Stimulated activated effector memory CD8-positive, alpha-beta T cell treated with anti-CD3 and anti-CD28 coated beads, Interleukin-12 subunit alpha, Interleukin-12 subunit beta, amount 100 ng/mL, for 72 hours (primary cell): ENCODE results near the gene DHX16.
A peak's percentile ranks its signal among the peaks of the same experiment; 100 is the strongest.
"Not testable (repeated sequence)": the region's sequence is repeated elsewhere in the genome, so short reads cannot be mapped to it uniquely, and the experiment has no call there.

Experiments used
- ATAC-seq: fragments of 150-1000 bp; cut with Tn5 transposase; 2 replicates; pipeline ENCODE4 v1.10.0; 2021
- DNase-seq, 2 donors: peaks; one replicate each; pipeline ENCODE4 v3.0.0; 2021 to 2022; ENCODE audit warnings: low spot score in 2 of 2
- H3K27ac Mint-ChIP-seq: one replicate; pipeline ENCODE4 v1.8.0; 2022; ENCODE audit warnings: mild to moderate bottlenecking, mixed read lengths
- H3K36me3 Mint-ChIP-seq: one replicate; pipeline ENCODE4 v1.8.0; 2022; ENCODE audit warnings: mild to moderate bottlenecking, mixed read lengths
- H3K4me1 Mint-ChIP-seq: one replicate; pipeline ENCODE4 v1.8.0; 2022; ENCODE audit warnings: mixed read lengths
- H3K4me3 Mint-ChIP-seq: one replicate; pipeline ENCODE4 v1.8.0; 2022; ENCODE audit warnings: mild to moderate bottlenecking, mixed read lengths
- H3K9me3 Mint-ChIP-seq: one replicate; pipeline ENCODE4 v1.8.0; 2022; ENCODE audit warnings: mixed read lengths

The DHX16 gene

GRCh38 chr6:30672445-30673253 lies at the start of gene DHX16:
Gene DHX16 (minus strand): TSS chr6:30673006. CDS start chr6:30672841, 165 bp downstream.
- Mint-ChIP-seq H3K9me3 (no peaks in the 10 kb centered on the region), H3K36me3 (peaks cover 77% of the 10 kb centered on the region), H3K4me1 (peaks cover 33% of the 10 kb centered on the region), H3K4me3 (peak within 1 kb of the TSS; percentile 85), H3K27ac (peak within 1 kb of the TSS; percentile 89)
- ATAC-seq (peak; percentile 88), DNase-seq (peak; percentile 81 to 96)

DNA sequence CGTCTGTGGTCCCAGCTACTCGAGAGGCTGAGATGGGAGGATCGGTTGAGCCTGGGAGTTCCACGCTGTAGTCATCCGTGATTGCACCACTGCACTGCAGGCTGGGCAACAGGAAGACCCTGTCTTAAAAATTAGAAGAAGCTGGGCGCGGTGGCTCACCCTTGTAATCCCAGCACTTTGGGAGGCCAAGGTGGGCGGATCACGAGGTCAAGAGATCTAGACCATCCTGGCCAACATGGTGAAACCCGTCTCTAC lies 49.1 kb upstream of the DHX16 start:
- H3K4me3 Mint-ChIP-seq: peak overlapping the region; percentile 94
- not testable (repeated sequence) for ATAC-seq
- peaks cover 82% of the 10 kb centered on the region for H3K36me3 Mint-ChIP-seq

DNA sequence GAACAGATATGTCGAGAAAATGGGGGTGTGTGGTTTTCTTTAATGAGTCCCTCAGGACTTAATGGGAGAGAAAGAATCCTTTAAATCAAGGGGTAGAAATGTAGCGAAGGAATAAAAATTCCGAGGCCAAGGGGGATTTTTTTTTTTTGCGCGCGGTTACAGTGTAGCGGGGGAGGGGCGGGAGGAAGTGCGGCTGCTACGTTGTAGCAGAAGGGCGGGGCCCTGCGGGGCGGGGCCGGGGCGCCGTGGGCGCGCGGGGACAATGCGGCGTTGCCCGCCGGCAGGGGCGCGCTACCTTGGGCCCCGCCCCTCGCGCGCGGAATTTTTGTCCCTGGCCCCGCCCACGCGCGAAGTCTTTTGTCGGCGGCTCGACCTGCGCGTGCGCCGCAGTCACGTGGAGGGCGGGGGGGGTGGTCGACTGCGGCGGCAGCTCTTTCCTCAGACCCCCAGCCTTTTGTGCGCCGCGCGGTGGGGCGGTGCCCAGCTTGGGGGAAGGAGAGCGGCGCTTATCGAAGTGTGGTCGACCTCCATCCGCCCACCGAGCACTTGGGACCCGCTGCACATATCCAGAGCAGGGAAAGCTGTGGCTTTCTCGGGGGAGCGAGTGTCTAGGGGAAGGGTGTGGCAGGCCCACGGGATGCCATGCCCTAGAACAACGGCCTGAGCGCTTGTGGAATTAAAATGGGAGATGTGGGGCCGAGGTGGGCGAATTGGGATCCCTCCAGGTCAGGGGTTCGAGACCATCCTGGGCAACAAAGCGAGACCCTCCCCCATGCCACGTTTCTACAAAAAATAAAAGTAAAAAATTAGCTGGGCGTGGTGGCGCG lies 48.6 kb upstream of the DHX16 start:
- ATAC-seq: peak; percentile 48
- Mint-ChIP-seq H3K27ac (peak overlapping the region; percentile 96), H3K4me3 (peak overlapping the region; percentile 94), H3K4me1 (peaks cover 72% of the 10 kb centered on the region), H3K9me3 (no peaks in the 10 kb centered on the region), H3K36me3 (peaks cover 82% of the 10 kb centered on the region)
- DNase-seq: peak; percentile 95 to 97

More for the DNA sequence above, 49.1 kb upstream of the DHX16 start:
- Mint-ChIP-seq H3K4me1 (peaks cover 67% of the 10 kb centered on the region), H3K27ac (peak overlapping the region; percentile 96)
- not testable (repeated sequence) for H3K9me3 Mint-ChIP-seq, DNase-seq

DNA sequence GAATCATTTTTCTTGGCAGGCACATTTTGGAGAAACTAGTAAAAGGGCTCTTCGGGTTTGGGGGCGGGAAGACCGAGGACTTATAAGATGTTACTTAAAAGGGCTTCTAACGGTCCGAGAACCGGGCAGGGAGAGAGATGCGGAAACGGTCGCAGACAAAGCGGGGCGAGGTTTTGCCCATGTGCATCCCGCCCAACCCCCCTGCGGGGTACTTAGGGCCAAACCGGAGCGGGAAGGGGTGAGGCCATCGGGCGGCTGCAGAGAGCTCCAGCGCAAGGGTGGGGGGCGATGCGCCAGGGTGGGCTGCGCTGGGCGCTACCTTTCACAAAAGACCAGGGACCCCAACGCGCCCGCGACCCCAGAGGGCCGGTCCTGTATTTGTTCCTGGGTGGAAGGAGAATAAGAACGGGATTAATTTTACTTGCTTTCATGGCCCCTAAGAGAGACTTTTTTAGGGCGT lies 48.0 kb upstream of the DHX16 start:
- H3K9me3 Mint-ChIP-seq: no peaks in the 10 kb centered on the region
- H3K4me3 Mint-ChIP-seq: peak overlapping the region; percentile 94
- H3K27ac Mint-ChIP-seq: peak overlapping the region; percentile 96
- H3K36me3 Mint-ChIP-seq: peaks cover 77% of the 10 kb centered on the region
- ATAC-seq (no peak), DNase-seq (peak; percentile 45 to 84)
- peaks cover 76% of the 10 kb centered on the region for H3K4me1 Mint-ChIP-seq

- H3K4me3 Mint-ChIP-seq: peak within 1 kb of the TSS; percentile 94
- H3K9me3 Mint-ChIP-seq: no peaks in the 10 kb centered on the region
- peaks cover 77% of the 10 kb centered on the region for H3K36me3 Mint-ChIP-seq
- ATAC-seq (peak; percentile 78), DNase-seq (peak; percentile 79 to 95)
- H3K27ac Mint-ChIP-seq: peak within 1 kb of the TSS; percentile 96
- H3K4me1 Mint-ChIP-seq: peaks cover 72% of the 10 kb centered on the region
These were observed 47.3 kb upstream of the DHX16 start, which contains the start of gene TUBB for GRCh38 chr6:30719791-30720737. Gene TUBB (plus strand): TSS chr6:30720352. CDS start chr6:30720507, 155 bp downstream.

DNA sequence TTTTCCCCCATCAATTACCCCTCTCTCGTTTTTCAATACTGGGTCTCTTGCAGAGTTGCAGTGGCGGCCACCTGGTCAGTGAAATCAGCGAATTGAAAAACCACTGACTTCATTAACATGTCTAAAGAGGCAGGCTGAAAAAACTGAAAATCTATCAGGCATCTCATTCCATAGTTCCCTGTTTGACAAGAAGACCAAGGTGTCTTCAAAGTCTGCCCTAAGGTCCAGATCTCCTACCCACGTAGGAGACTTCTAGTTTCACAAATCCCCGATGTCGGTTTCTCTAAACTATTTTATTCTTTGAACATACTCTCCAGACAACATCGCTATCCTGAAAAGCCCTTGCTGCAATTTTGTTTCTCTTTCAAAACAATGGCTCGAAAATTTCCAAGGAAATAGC lies 46.5 kb upstream of the DHX16 start:
- DNase-seq: no peak
- Mint-ChIP-seq H3K36me3 (peaks cover 77% of the 10 kb centered on the region), H3K4me1 (peaks cover 70% of the 10 kb centered on the region)

DNA sequence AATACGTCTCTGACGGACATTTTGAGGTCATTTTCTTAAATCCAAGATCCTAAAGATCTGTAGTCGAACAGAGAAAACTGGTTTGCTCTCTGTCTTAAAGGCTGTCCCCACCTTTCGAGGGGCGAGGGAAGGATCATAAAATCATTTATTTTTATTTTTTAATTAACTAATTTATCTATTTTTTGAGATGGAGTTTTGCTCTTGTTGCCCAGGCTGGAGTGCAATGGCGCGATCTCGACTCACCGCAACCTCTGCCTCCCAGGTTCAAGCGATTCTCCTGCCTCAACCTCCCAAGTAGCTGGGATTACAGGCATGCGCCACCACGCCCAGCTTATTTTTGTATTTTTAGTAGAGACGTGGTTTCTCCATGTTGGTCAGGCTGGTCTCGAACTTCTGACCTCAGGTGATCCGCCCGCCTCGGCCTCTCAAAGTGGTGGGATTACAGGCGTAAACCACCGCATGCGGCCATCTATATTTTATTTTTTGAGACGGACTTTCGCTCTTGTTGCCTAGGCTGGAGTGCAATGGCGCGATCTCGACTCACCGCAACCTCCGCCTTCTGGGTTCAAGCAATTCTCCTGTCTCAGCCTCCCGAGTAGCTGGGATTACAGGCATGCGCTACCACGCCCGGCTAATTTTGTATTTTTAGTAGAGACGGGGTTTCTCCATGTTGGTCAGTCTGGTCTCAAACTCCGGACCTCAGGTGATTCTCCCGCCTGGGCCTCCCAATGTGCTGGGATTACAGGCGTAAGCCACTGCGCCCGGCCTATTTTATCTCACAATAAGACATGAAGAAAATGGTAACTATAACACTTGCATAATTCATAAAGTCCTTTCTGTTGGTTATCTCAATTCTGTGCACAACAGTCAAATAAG lies 45.3 kb upstream of the DHX16 start:
- Mint-ChIP-seq H3K27ac (peak overlapping the region; percentile 99), H3K36me3 (peaks cover 77% of the 10 kb centered on the region), H3K4me3 (peak overlapping the region; percentile 94), H3K4me1 (peaks cover 63% of the 10 kb centered on the region)
- not testable (repeated sequence) for ATAC-seq, DNase-seq, H3K9me3 Mint-ChIP-seq

More for the DNA sequence above, 46.5 kb upstream of the DHX16 start:
- peak overlapping the region; percentile 94 for H3K4me3 Mint-ChIP-seq
- no peaks in the 10 kb centered on the region for H3K9me3 Mint-ChIP-seq
- no peak for ATAC-seq
- H3K27ac Mint-ChIP-seq: peak overlapping the region; percentile 96

GRCh38 chr6:30717129-30717844 lies 44.5 kb upstream of the DHX16 start, which contains the start of gene MDC1:
Gene MDC1 (minus strand): TSS chr6:30717281. CDS start chr6:30715175, 2,106 bp downstream.
- peak within 1 kb of the TSS; percentile 94 for H3K4me3 Mint-ChIP-seq
- DNase-seq (peak; percentile 89 to 99), ATAC-seq (peak; percentile 86)
- peak within 1 kb of the TSS; percentile 99 for H3K27ac Mint-ChIP-seq
- peaks cover 63% of the 10 kb centered on the region for H3K4me1 Mint-ChIP-seq
- no peaks in the 10 kb centered on the region for H3K9me3 Mint-ChIP-seq
- H3K36me3 Mint-ChIP-seq: peaks cover 77% of the 10 kb centered on the region

GRCh38 chr6:30716879-30717128 lies 44.0 kb upstream of the DHX16 start:
- Mint-ChIP-seq H3K4me3 (peak overlapping the region; percentile 94), H3K27ac (peak overlapping the region; percentile 99), H3K36me3 (peaks cover 77% of the 10 kb centered on the region), H3K9me3 (no peaks in the 10 kb centered on the region), H3K4me1 (peaks cover 63% of the 10 kb centered on the region)
- ATAC-seq (no peak), DNase-seq (no peak)

- Mint-ChIP-seq H3K36me3 (peaks cover 78% of the 10 kb centered on the region), H3K9me3 (no peaks in the 10 kb centered on the region), H3K4me3 (no peak overlapping the region), H3K27ac (no peak overlapping the region), H3K4me1 (peaks cover 60% of the 10 kb centered on the region)
- DNase-seq (no peak), ATAC-seq (no peak)
These were observed 41.5 kb upstream of the DHX16 start for GRCh38 chr6:30714263-30714662.

- H3K9me3 Mint-ChIP-seq: no peaks in the 10 kb centered on the region
- H3K27ac Mint-ChIP-seq: peak overlapping the region; percentile 94
- H3K36me3 Mint-ChIP-seq: peaks cover 93% of the 10 kb centered on the region
- peaks cover 61% of the 10 kb centered on the region for H3K4me1 Mint-ChIP-seq
- ATAC-seq: no peak
- H3K4me3 Mint-ChIP-seq: peak overlapping the region; percentile 59
- DNase-seq: no peak
These were observed 39.7 kb upstream of the DHX16 start for GRCh38 chr6:30712441-30712945.

DNA sequence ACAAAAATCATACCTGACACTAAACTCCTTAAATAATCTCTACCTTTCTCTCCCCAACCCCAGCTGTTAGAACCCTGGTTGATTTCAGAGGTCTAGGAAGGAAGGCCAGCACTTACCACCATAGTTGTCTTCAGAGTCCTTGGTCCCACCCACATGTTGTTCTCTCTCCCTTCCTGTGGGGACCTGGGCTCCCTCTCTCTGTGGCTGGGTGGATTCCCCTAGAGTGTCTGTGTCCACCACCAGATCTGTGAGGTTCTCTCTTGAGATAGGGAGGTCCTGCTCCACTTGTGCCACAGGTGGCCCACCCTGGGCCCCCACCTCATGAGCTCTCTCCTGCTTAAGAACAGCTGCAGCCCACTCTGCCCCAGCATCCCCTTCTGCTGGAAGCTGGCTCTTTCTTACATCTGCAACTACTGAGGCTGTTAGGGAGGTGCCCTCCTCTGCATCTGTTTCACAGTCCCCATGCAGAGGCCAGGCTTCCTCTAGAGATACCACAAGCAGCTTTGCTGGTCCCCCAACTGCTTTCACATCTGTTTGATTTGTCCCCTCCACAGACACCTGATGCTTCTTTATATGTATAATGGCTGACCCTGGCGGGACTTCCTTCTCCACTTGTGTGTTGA lies 39.1 kb upstream of the DHX16 start:
- peak overlapping the region; percentile 59 for H3K4me3 Mint-ChIP-seq
- no peaks in the 10 kb centered on the region for H3K9me3 Mint-ChIP-seq
- H3K27ac Mint-ChIP-seq: peak overlapping the region; percentile 94
- no peak for DNase-seq
- peak; percentile 81 for ATAC-seq
- peaks cover 93% of the 10 kb centered on the region for H3K36me3 Mint-ChIP-seq
- peaks cover 55% of the 10 kb centered on the region for H3K4me1 Mint-ChIP-seq
